ENCODE results near the gene MYO1B.

Gene MYO1B

DNA sequence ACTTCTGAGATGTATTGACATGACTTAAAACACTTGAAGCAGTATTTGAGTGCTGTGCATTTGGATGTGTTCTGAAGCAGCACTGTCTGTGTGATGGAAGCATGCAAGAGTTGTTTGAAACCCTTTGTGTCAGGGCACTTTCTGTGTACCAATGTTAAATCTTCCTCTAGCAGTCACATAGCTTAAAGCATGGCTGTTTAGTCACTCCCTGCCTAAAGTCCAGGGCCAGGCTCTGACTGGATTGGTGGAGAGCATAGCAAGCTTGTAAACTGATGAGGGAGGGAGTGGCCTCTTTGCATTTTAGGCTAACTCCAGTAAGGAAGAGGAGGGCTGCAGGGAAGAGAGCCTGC is 73.5 kb downstream of the MYO1B start:
- Histone ChIP-seq H3K4me2 (ENCODE audit: low read length) (no peak overlapping the region), H3K9ac (ENCODE audit: low read length) (no peak overlapping the region), H3K9me2 (ENCODE audit: low read depth, low read length) (no peaks in the 10 kb centered on the region), H3K9me3 (ENCODE audit: low read length) (no peaks in the 10 kb centered on the region), H2AFZ (ENCODE audit: low read length) (no peak overlapping the region), H3K36me3 (ENCODE audit: insufficient read depth, low read length) (no peaks in the 10 kb centered on the region), H3F3A (ENCODE audit: insufficient read depth, low read length) (no peaks in the 10 kb centered on the region), H3K4me1 (ENCODE audit: insufficient read depth, low read length, severe bottlenecking) (no peaks in the 10 kb centered on the region), H3K27ac (ENCODE audit: low read depth, low read length, poor library complexity, severe bottlenecking) (no peak overlapping the region), H3K27me3 (ENCODE audit: insufficient read depth, low read length) (no peaks in the 10 kb centered on the region), H3K4me3 (ENCODE audit: low read depth, low read length, poor library complexity, severe bottlenecking) (no peak overlapping the region), H4K20me1 (ENCODE audit: insufficient read depth, low read length) (no peaks in the 10 kb centered on the region), H3K79me2 (ENCODE audit: insufficient read depth, low read length) (no peaks in the 10 kb centered on the region)
- no peak for TF ChIP-seq EZH2 (IDR thresholded peaks at IDR 0.05; ENCODE audit: borderline replicate concordance, low read length)
- TF ChIP-seq, protein P1, sequence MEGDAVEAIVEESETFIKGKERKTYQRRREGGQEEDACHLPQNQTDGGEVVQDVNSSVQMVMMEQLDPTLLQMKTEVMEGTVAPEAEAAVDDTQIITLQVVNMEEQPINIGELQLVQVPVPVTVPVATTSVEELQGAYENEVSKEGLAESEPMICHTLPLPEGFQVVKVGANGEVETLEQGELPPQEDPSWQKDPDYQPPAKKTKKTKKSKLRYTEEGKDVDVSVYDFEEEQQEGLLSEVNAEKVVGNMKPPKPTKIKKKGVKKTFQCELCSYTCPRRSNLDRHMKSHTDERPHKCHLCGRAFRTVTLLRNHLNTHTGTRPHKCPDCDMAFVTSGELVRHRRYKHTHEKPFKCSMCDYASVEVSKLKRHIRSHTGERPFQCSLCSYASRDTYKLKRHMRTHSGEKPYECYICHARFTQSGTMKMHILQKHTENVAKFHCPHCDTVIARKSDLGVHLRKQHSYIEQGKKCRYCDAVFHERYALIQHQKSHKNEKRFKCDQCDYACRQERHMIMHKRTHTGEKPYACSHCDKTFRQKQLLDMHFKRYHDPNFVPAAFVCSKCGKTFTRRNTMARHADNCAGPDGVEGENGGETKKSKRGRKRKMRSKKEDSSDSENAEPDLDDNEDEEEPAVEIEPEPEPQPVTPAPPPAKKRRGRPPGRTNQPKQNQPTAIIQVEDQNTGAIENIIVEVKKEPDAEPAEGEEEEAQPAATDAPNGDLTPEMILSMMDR (IDR thresholded peaks at IDR 0.05; ENCODE audit: low read length) = no peak

- no peaks in the 10 kb centered on the region for H3K9me2 ChIP-seq (ENCODE audit: low read depth, low read length)
- no peaks in the 10 kb centered on the region for H4K20me1 ChIP-seq (ENCODE audit: insufficient read depth, low read length)
- H3K27ac ChIP-seq (ENCODE audit: low read depth, low read length, poor library complexity, severe bottlenecking) = no peak overlapping the region
- no peaks in the 10 kb centered on the region for H3K79me2 ChIP-seq (ENCODE audit: insufficient read depth, low read length)
- no peak overlapping the region for H3K9ac ChIP-seq (ENCODE audit: low read length)
- TF ChIP-seq EZH2 (IDR thresholded peaks at IDR 0.05; ENCODE audit: borderline replicate concordance, low read length) = no peak
- TF ChIP-seq, protein P1 (IDR thresholded peaks at IDR 0.05; ENCODE audit: low read length) = no peak
- H3K36me3 ChIP-seq (ENCODE audit: insufficient read depth, low read length) = no peaks in the 10 kb centered on the region
- no peaks in the 10 kb centered on the region for H3K4me1 ChIP-seq (ENCODE audit: insufficient read depth, low read length, severe bottlenecking)
- H3K4me2 ChIP-seq (ENCODE audit: low read length) = no peak overlapping the region
- no peak overlapping the region for H2AFZ ChIP-seq (ENCODE audit: low read length)
- H3F3A ChIP-seq (ENCODE audit: insufficient read depth, low read length) = no peaks in the 10 kb centered on the region
- H3K4me3 ChIP-seq (ENCODE audit: low read depth, low read length, poor library complexity, severe bottlenecking) = no peak overlapping the region
- H3K27me3 ChIP-seq (ENCODE audit: insufficient read depth, low read length) = no peaks in the 10 kb centered on the region
- no peaks in the 10 kb centered on the region for H3K9me3 ChIP-seq (ENCODE audit: low read length)
Observed at GRCh38 chr2:191319186-191319585, 74.0 kb downstream of the MYO1B start.

DNA sequence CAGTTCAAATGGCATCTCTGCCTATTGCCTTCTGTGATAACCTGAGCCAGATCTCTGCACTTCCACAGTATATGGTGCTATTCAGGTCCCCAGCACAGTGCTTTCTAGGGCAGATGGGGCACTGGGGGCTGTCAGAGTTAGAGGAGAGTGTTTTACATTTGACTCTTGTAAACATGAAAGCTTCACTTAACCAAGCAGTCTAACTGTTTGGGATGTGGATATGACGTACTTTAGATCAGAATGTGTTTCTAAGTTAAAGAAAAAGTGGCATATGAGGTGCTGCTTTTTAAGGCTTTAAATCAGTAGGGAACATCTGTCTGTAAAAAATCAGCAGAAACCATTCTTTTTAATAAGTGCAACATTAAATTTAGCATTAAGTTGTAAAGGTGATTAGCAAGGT is 75.7 kb downstream of the MYO1B start:
- H3K36me3 ChIP-seq (ENCODE audit: insufficient read depth, low read length) = no peaks in the 10 kb centered on the region
- H3K9me3 ChIP-seq (ENCODE audit: low read length) = no peaks in the 10 kb centered on the region
- H3K9ac ChIP-seq (ENCODE audit: low read length) = no peak overlapping the region
- no peak overlapping the region for H3K4me2 ChIP-seq (ENCODE audit: low read length)
- H3K4me3 ChIP-seq (ENCODE audit: low read depth, low read length, poor library complexity, severe bottlenecking) = no peak overlapping the region
- no peak overlapping the region for H3K27ac ChIP-seq (ENCODE audit: low read depth, low read length, poor library complexity, severe bottlenecking)
- TF ChIP-seq, protein P1 (IDR thresholded peaks at IDR 0.05; ENCODE audit: low read length) = no peak
- no peak for TF ChIP-seq EZH2 (IDR thresholded peaks at IDR 0.05; ENCODE audit: borderline replicate concordance, low read length)
- H3F3A ChIP-seq (ENCODE audit: insufficient read depth, low read length) = no peaks in the 10 kb centered on the region
- no peaks in the 10 kb centered on the region for H3K27me3 ChIP-seq (ENCODE audit: insufficient read depth, low read length)
- H4K20me1 ChIP-seq (ENCODE audit: insufficient read depth, low read length) = no peaks in the 10 kb centered on the region
- H3K9me2 ChIP-seq (ENCODE audit: low read depth, low read length) = no peaks in the 10 kb centered on the region
- no peaks in the 10 kb centered on the region for H3K4me1 ChIP-seq (ENCODE audit: insufficient read depth, low read length, severe bottlenecking)
- H3K79me2 ChIP-seq (ENCODE audit: insufficient read depth, low read length) = no peaks in the 10 kb centered on the region
- H2AFZ ChIP-seq (ENCODE audit: low read length) = no peak overlapping the region
